ENCODE measurements around the gene DNAJC13. TPM values are rescaled to one million over a fixed set of nuclear protein-coding genes. Genes with fewer than 3 reads are reported as not detected.

The DNAJC13 gene
- total RNA-seq, 1 donor from 2014 or later: 48.5 TPM

DNA sequence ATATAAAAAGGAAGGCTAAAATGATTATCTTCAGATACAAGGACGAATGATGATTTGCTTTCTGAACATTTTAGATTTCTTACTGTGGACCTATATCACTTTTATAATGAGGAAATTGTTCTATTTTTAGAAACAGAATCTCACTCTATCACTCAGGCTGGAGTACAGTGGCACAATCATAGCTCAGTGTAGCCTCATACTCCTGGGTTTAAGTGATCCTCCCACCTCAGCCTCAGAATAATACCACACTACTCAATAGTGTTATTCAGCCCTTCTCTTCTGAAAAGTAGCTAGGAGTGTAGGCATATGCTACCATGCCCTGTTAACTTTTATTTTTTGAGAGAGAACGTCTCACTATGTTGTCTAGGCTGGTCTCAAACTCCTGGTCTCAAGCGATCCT lies 15.8 kb downstream of the DNAJC13 start:
- H3K27me3 Mint-ChIP-seq (ENCODE audit: unreplicated experiment): no peaks in the 10 kb centered on the region
- no peaks in the 10 kb centered on the region for H3K9me3 Mint-ChIP-seq (ENCODE audit: unreplicated experiment)
- H3K4me3 Mint-ChIP-seq (ENCODE audit: unreplicated experiment): no peak overlapping the region
- H3K4me1 Mint-ChIP-seq (ENCODE audit: low read depth, unreplicated experiment): no peaks in the 10 kb centered on the region
- no peaks in the 10 kb centered on the region for H3K36me3 Mint-ChIP-seq (ENCODE audit: unreplicated experiment)
- DNase-seq: no peak
- H3K27ac Mint-ChIP-seq (ENCODE audit: unreplicated experiment): no peak overlapping the region
- TF ChIP-seq, protein P1, sequence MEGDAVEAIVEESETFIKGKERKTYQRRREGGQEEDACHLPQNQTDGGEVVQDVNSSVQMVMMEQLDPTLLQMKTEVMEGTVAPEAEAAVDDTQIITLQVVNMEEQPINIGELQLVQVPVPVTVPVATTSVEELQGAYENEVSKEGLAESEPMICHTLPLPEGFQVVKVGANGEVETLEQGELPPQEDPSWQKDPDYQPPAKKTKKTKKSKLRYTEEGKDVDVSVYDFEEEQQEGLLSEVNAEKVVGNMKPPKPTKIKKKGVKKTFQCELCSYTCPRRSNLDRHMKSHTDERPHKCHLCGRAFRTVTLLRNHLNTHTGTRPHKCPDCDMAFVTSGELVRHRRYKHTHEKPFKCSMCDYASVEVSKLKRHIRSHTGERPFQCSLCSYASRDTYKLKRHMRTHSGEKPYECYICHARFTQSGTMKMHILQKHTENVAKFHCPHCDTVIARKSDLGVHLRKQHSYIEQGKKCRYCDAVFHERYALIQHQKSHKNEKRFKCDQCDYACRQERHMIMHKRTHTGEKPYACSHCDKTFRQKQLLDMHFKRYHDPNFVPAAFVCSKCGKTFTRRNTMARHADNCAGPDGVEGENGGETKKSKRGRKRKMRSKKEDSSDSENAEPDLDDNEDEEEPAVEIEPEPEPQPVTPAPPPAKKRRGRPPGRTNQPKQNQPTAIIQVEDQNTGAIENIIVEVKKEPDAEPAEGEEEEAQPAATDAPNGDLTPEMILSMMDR (IDR thresholded peaks at IDR 0.05; ENCODE audit: partially characterized antibody, unreplicated experiment): no peak

DNA sequence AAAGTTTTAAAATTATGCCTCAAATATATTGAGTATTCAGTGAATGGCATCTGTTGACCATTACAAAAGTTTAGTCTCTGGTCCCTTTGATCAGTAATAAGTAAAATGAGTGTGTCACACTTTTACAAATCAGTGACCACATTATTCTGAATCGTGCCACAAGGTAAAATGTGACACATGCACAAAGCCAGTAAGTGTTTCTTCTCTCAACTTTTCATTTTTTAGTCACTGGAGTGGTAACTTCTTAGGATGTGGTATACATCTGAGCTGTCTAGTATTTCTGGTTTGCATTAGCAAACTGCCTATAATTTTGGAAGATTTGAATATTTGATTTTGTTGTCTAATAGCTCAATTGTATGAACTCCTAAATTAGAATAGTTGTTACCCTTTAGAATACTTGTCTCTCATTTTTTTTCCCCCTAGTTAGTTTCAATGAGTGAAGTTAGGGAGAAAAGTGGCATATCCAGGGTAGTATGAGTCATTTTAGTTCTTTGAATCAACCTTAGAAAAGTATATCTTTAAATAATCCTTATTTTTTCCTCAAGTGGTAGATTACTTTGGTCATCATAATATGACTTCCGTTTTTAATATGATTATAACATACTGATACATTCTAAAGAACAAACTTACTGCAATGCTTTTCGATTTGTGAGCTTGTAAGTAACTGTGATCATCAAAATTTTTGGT lies 18.1 kb downstream of the DNAJC13 start:
- DNase-seq: no peak
- H3K4me1 Mint-ChIP-seq (ENCODE audit: low read depth, unreplicated experiment): no peaks in the 10 kb centered on the region
- no peaks in the 10 kb centered on the region for H3K9me3 Mint-ChIP-seq (ENCODE audit: unreplicated experiment)
- no peak overlapping the region for H3K4me3 Mint-ChIP-seq (ENCODE audit: unreplicated experiment)
- no peaks in the 10 kb centered on the region for H3K27me3 Mint-ChIP-seq (ENCODE audit: unreplicated experiment)
- no peaks in the 10 kb centered on the region for H3K36me3 Mint-ChIP-seq (ENCODE audit: unreplicated experiment)
- TF ChIP-seq, protein P1 (IDR thresholded peaks at IDR 0.05; ENCODE audit: partially characterized antibody, unreplicated experiment): no peak
- H3K27ac Mint-ChIP-seq (ENCODE audit: unreplicated experiment): no peak overlapping the region

DNA sequence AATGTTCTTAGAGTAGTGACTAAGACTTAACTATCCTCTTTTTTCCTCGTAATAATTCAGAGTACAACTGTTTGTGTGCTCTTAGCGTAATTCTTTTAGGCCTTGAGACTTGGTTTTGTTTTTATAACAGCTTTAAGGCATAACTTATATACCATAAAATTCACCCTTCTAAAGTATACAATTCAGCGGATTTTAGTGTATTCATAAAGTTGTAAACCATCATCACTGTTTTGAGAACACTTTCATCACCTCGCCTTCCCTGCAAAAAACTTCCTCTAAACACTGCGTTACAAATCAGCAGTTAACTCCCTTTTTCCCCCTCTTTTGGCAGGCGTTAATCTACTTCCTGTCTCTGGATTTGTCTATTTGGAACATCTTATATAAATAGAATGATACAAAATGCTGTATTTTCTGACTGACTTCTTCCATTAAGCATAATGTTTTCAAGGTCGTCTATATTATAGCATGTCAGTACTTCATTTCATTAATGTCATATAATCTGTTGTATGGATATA lies 18.7 kb downstream of the DNAJC13 start:
- H3K27me3 Mint-ChIP-seq (ENCODE audit: unreplicated experiment): no peaks in the 10 kb centered on the region
- H3K36me3 Mint-ChIP-seq (ENCODE audit: unreplicated experiment): no peaks in the 10 kb centered on the region

DNA sequence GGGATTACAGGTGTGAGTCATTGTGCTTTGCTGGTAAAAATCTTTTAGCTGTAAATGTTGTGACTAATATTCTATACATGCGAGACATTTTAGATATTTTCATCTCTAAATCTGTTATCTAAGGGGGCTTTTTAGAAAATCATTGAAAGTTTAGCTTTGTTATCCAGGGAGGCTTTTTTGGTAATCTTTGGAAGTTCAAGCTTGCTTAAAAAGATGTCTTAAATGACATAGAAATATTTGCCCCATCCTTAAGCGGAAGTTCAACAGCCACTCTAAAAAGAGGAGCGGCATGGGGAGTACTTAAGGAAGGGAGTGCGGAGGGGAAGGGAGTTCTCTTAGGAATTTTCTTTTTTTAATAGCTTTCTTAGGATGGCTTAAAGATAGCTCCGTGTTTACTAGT lies 26.1 kb downstream of the DNAJC13 start:
- TF ChIP-seq, protein P1 (IDR thresholded peaks at IDR 0.05; ENCODE audit: partially characterized antibody, unreplicated experiment): no peak
- H3K36me3 Mint-ChIP-seq (ENCODE audit: unreplicated experiment): no peaks in the 10 kb centered on the region
- no peak overlapping the region for H3K27ac Mint-ChIP-seq (ENCODE audit: unreplicated experiment)
- no peak overlapping the region for H3K4me3 Mint-ChIP-seq (ENCODE audit: unreplicated experiment)
- H3K27me3 Mint-ChIP-seq (ENCODE audit: unreplicated experiment): no peaks in the 10 kb centered on the region
- peaks cover 2% of the 10 kb centered on the region for H3K9me3 Mint-ChIP-seq (ENCODE audit: unreplicated experiment)
- no peaks in the 10 kb centered on the region for H3K4me1 Mint-ChIP-seq (ENCODE audit: low read depth, unreplicated experiment)
- no peak for DNase-seq

More for the DNA sequence above, 18.7 kb downstream of the DNAJC13 start:
- Mint-ChIP-seq H3K4me1 (ENCODE audit: low read depth, unreplicated experiment) (no peaks in the 10 kb centered on the region), H3K27ac (ENCODE audit: unreplicated experiment) (no peak overlapping the region), H3K4me3 (ENCODE audit: unreplicated experiment) (no peak overlapping the region), H3K9me3 (ENCODE audit: unreplicated experiment) (no peaks in the 10 kb centered on the region)
- TF ChIP-seq, protein P1 (IDR thresholded peaks at IDR 0.05; ENCODE audit: partially characterized antibody, unreplicated experiment): no peak
- no peak for DNase-seq

DNA sequence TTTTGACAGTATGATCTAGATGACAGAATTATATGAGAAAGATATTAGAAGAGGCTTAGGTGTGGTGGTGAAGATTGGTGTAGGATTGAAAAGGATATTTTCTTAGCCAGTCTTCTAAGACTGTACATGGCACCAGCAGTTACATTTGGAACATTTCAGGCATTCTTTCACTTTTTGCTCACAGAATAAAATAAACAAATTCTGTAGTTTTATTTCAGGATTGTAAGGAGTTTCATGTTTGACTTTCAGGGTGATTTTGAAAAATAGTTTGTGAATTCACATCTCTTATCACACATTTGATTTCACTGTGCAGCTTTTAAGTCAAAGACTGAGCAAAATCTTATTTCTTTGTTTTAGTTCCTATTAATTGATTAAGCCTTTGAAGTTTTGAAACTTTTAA lies 27.1 kb downstream of the DNAJC13 start:
- H3K9me3 Mint-ChIP-seq (ENCODE audit: unreplicated experiment): peaks cover 2% of the 10 kb centered on the region
- no peak overlapping the region for H3K4me3 Mint-ChIP-seq (ENCODE audit: unreplicated experiment)
- no peaks in the 10 kb centered on the region for H3K27me3 Mint-ChIP-seq (ENCODE audit: unreplicated experiment)
- TF ChIP-seq, protein P1 (IDR thresholded peaks at IDR 0.05; ENCODE audit: partially characterized antibody, unreplicated experiment): no peak
- no peak for DNase-seq
- no peaks in the 10 kb centered on the region for H3K4me1 Mint-ChIP-seq (ENCODE audit: low read depth, unreplicated experiment)
- no peak overlapping the region for H3K27ac Mint-ChIP-seq (ENCODE audit: unreplicated experiment)
- H3K36me3 Mint-ChIP-seq (ENCODE audit: unreplicated experiment): no peaks in the 10 kb centered on the region

All from glutamatergic neuron (in vitro differentiated cells).